Measurements from ENCODE around the gene NOS3. TPM values are rescaled to one million over a fixed set of nuclear protein-coding genes. Genes with fewer than 3 reads are reported as not detected.

The NOS3 gene
- polyA plus RNA-seq, 3 donors, result 0.26 to 0.72 (median 0.39) TPM

DNA sequence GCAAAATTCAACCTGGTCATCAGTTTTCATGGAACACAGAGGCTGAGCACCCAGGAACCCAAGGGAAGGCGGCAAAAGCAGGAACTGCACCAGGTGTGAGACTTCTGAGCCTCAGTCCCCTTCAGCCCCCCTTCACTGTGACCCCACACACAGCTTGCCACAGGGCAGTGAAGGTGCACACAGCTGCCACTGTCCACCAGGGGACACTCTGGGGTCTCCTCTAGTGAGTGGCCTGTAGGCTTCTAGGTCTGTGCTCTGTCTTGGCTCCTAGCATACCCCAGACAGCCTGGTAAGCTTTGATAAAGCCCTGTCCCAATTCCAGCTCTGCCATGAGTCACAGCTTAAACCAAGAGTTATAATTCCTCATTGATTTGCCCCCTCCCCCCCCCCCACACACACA lies 24.8 kb upstream of the NOS3 start:
- no peak overlapping the region for H3K27ac ChIP-seq (ENCODE audit: low read depth in 1 of 2, low read length in 2 of 2)
- Mint-ChIP-seq H3K9me3 (no peaks in the 10 kb centered on the region), H3K36me3 (no peaks in the 10 kb centered on the region), H3K4me3 (no peak overlapping the region), H3K27ac (no peak overlapping the region), H3K4me1 (peaks cover 7% of the 10 kb centered on the region), H3K27me3 (ENCODE audit: low read depth in 3 of 3) (peaks cover 21 to 75% (median 31%) of the 10 kb centered on the region in 3 donors)
- intact Hi-C loops (cut with micrococcal nuclease), result no loop called here
- DNase-seq, result no peak
- no peak overlapping the region for H3K4me2 ChIP-seq (replicated peaks; ENCODE audit: extremely low read depth, low read length, poor library complexity, severe bottlenecking)
- no peak overlapping the region for H3K9ac ChIP-seq (ENCODE audit: insufficient read depth, low read length, poor library complexity, severe bottlenecking)
- no peak overlapping the region for H3K4me3 ChIP-seq (replicated peaks in 1 of 3; ENCODE audit: low read depth in 2 of 3, low read length in 3 of 3)
- H3K79me2 ChIP-seq (ENCODE audit: insufficient read depth, low read length), result no peaks in the 10 kb centered on the region
- H3K27me3 ChIP-seq (ENCODE audit: control insufficient read depth in 2 of 2, insufficient read depth in 2 of 2, low read length in 2 of 2), result peaks cover 0 to 14% of the 10 kb centered on the region in 2 donors
- H2AFZ ChIP-seq (ENCODE audit: insufficient read depth, low read depth, low read length, poor library complexity, severe bottlenecking), result no peak overlapping the region
- WGBS (ENCODE audit: insufficient coverage), result 71% methylated on average over 1 of the region's 1 CpG
- TF ChIP-seq, protein P1, sequence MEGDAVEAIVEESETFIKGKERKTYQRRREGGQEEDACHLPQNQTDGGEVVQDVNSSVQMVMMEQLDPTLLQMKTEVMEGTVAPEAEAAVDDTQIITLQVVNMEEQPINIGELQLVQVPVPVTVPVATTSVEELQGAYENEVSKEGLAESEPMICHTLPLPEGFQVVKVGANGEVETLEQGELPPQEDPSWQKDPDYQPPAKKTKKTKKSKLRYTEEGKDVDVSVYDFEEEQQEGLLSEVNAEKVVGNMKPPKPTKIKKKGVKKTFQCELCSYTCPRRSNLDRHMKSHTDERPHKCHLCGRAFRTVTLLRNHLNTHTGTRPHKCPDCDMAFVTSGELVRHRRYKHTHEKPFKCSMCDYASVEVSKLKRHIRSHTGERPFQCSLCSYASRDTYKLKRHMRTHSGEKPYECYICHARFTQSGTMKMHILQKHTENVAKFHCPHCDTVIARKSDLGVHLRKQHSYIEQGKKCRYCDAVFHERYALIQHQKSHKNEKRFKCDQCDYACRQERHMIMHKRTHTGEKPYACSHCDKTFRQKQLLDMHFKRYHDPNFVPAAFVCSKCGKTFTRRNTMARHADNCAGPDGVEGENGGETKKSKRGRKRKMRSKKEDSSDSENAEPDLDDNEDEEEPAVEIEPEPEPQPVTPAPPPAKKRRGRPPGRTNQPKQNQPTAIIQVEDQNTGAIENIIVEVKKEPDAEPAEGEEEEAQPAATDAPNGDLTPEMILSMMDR (IDR thresholded peaks at IDR 0.05), result no peak
- H3K36me3 ChIP-seq (replicated peaks in 1 of 2; ENCODE audit: control insufficient read depth in 1 of 2, insufficient read depth in 2 of 2, low read length in 2 of 2), result no peaks in the 10 kb centered on the region
- H3K9me3 ChIP-seq (replicated peaks in 1 of 2; ENCODE audit: control insufficient read depth in 1 of 2, insufficient read depth in 1 of 2, low read length in 2 of 2), result no peaks in the 10 kb centered on the region
- no peaks in the 10 kb centered on the region for H4K20me1 ChIP-seq (ENCODE audit: insufficient read depth, low read length)
- no peaks in the 10 kb centered on the region for H3K4me1 ChIP-seq (ENCODE audit: control insufficient read depth in 1 of 2, insufficient read depth in 2 of 2, low read length in 2 of 2)

DNA sequence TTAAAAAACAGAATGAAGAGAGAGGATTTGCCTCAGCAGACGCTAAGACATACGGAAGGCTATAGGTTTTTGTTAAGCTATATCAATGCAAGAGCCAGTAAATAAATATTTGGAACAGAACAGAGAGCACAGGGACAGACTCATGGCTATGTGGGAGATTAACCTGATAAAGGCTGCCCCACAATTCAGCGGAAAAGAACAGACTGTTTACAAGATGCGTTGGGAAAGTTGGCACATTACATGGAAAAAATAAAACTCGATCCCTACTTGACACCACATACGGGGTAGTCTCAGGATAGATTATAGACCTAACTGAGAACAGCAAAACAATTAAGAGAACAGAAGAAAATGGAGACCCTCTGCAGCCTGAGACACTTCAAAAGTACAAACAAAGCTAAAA lies 23.5 kb upstream of the NOS3 start:
- Histone ChIP-seq H3K36me3 (replicated peaks in 1 of 2; ENCODE audit: control insufficient read depth in 1 of 2, insufficient read depth in 2 of 2, low read length in 2 of 2) (no peaks in the 10 kb centered on the region), H3K9ac (ENCODE audit: insufficient read depth, low read length, poor library complexity, severe bottlenecking) (no peak overlapping the region), H3K4me2 (replicated peaks; ENCODE audit: extremely low read depth, low read length, poor library complexity, severe bottlenecking) (no peak overlapping the region), H3K4me1 (ENCODE audit: control insufficient read depth in 1 of 2, insufficient read depth in 2 of 2, low read length in 2 of 2) (no peaks in the 10 kb centered on the region), H3K4me3 (replicated peaks in 1 of 3; ENCODE audit: low read depth in 2 of 3, low read length in 3 of 3) (no peak overlapping the region), H3K9me3 (replicated peaks in 1 of 2; ENCODE audit: control insufficient read depth in 1 of 2, insufficient read depth in 1 of 2, low read length in 2 of 2) (no peaks in the 10 kb centered on the region), H3K79me2 (ENCODE audit: insufficient read depth, low read length) (no peaks in the 10 kb centered on the region), H2AFZ (ENCODE audit: insufficient read depth, low read depth, low read length, poor library complexity, severe bottlenecking) (no peak overlapping the region), H3K27me3 (ENCODE audit: control insufficient read depth in 2 of 2, insufficient read depth in 2 of 2, low read length in 2 of 2) (peaks cover 0 to 17% of the 10 kb centered on the region in 2 donors), H3K27ac (ENCODE audit: low read depth in 1 of 2, low read length in 2 of 2) (no peak overlapping the region), H4K20me1 (ENCODE audit: insufficient read depth, low read length) (no peaks in the 10 kb centered on the region)
- Mint-ChIP-seq H3K9me3 (no peaks in the 10 kb centered on the region), H3K4me1 (peaks cover 6% of the 10 kb centered on the region), H3K27ac (no peak overlapping the region), H3K4me3 (no peak overlapping the region), H3K27me3 (ENCODE audit: low read depth in 3 of 3) (peaks cover 22 to 66% (median 25%) of the 10 kb centered on the region in 3 donors), H3K36me3 (no peaks in the 10 kb centered on the region)
- intact Hi-C loops (cut with micrococcal nuclease), result no loop called here
- 83% methylated on average over 3 of the region's 6 CpGs for WGBS (ENCODE audit: insufficient coverage)
- no peak for DNase-seq
- TF ChIP-seq, protein P1 (IDR thresholded peaks at IDR 0.05), result no peak

All from CD14-positive monocyte (primary cell).